Endothelial cell (in vitro differentiated cells): Measurements from ENCODE around the gene URI1. TPM values are rescaled to one million over a fixed set of nuclear protein-coding genes. Genes with fewer than 3 reads are reported as not detected.
A peak's percentile ranks its signal among the peaks of the same experiment; 100 is the strongest.
"Not testable (repeated sequence)": the region's sequence is repeated elsewhere in the genome, so short reads cannot be mapped to it uniquely, and the experiment has no call there.

ENCODE experiments used
- DNase-seq: peaks from one replicate; pipeline ENCODE4 v3.0.0; 2021; ENCODE audit warnings: low spot score
- H3K27ac Mint-ChIP-seq: one replicate; pipeline ENCODE4 v1.8.0; 2021; ENCODE audit warnings: mixed read lengths, inconsistent platforms; ENCODE audit not compliant: unreplicated experiment
- H3K27me3 Mint-ChIP-seq: one replicate; pipeline ENCODE4 v1.8.0; 2021; ENCODE audit warnings: mild to moderate bottlenecking, moderate library complexity, mixed read lengths, inconsistent platforms; ENCODE audit not compliant: unreplicated experiment
- H3K36me3 Mint-ChIP-seq: one replicate; pipeline ENCODE4 v1.8.0; 2021; ENCODE audit warnings: mild to moderate bottlenecking, low read depth, mixed read lengths, inconsistent platforms; ENCODE audit not compliant: unreplicated experiment
- H3K4me1 Mint-ChIP-seq: one replicate; pipeline ENCODE4 v1.8.0; 2021; ENCODE audit warnings: mild to moderate bottlenecking, mixed read lengths, inconsistent platforms; ENCODE audit not compliant: unreplicated experiment
- H3K4me3 Mint-ChIP-seq: one replicate; pipeline ENCODE4 v1.8.0; 2021; ENCODE audit warnings: mild to moderate bottlenecking, mixed read lengths, inconsistent platforms; ENCODE audit not compliant: unreplicated experiment
- H3K9me3 Mint-ChIP-seq: one replicate; pipeline ENCODE4 v1.8.0; 2021; ENCODE audit warnings: mixed read lengths, inconsistent platforms; ENCODE audit not compliant: unreplicated experiment
- CTCF ChIP-seq: fragments of 200-600 bp; sonication (generic); IDR thresholded peaks from one replicate; pipeline ENCODE4 v1.5.0; 2021; ENCODE audit warnings: antibody characterized with exemption; ENCODE audit not compliant: unreplicated experiment
- total RNA-seq: library from RNA; stranded (reverse); fragmentation: NEBNext Ultra II Directional; extraction: Animal tissue kit (Norgen Biotek cat#: 25700); gene quantifications from one replicate; pipeline ENCODE4 v1.2.1, GENCODE V29; 2021; ENCODE audit not compliant: unreplicated experiment

The URI1 gene
- total RNA-seq, 1 donor from 2014 or later: 38.2 TPM

- Mint-ChIP-seq H3K36me3 (no peaks in the 10 kb centered on the region), H3K4me3 (no peak overlapping the region), H3K4me1 (no peaks in the 10 kb centered on the region), H3K27ac (peak overlapping the region; percentile 5), H3K27me3 (no peaks in the 10 kb centered on the region), H3K9me3 (no peaks in the 10 kb centered on the region)
- no peak for TF ChIP-seq CTCF
- no peak for DNase-seq
These were observed 32.8 kb upstream of the URI1 start for GRCh38 chr19:29908963-29909944.

- no peak for TF ChIP-seq CTCF
- Mint-ChIP-seq H3K9me3 (no peaks in the 10 kb centered on the region), H3K4me3 (no peak overlapping the region), H3K36me3 (no peaks in the 10 kb centered on the region), H3K4me1 (no peaks in the 10 kb centered on the region), H3K27me3 (peaks cover 2% of the 10 kb centered on the region), H3K27ac (no peak overlapping the region)
- no peak for DNase-seq
These were observed 27.1 kb upstream of the URI1 start for GRCh38 chr19:29914933-29915332.

GRCh38 chr19:29915832-29916231 lies 26.2 kb upstream of the URI1 start:
- H3K36me3 Mint-ChIP-seq, H3K27ac Mint-ChIP-seq, H3K9me3 Mint-ChIP-seq, H3K27me3 Mint-ChIP-seq, H3K4me1 Mint-ChIP-seq, H3K4me3 Mint-ChIP-seq, DNase-seq: not testable (repeated sequence)

- TF ChIP-seq CTCF: no peak
- no peak for DNase-seq
- Mint-ChIP-seq H3K4me1 (no peaks in the 10 kb centered on the region), H3K27ac (no peak overlapping the region), H3K4me3 (no peak overlapping the region), H3K27me3 (peaks cover 2% of the 10 kb centered on the region), H3K36me3 (no peaks in the 10 kb centered on the region), H3K9me3 (no peaks in the 10 kb centered on the region)
These were observed 24.1 kb upstream of the URI1 start for GRCh38 chr19:29917911-29918310.

- H3K36me3 Mint-ChIP-seq: no peaks in the 10 kb centered on the region
- no peak for TF ChIP-seq CTCF
- no peak overlapping the region for H3K27ac Mint-ChIP-seq
- H3K4me3 Mint-ChIP-seq: no peak overlapping the region
- H3K4me1 Mint-ChIP-seq: no peaks in the 10 kb centered on the region
- H3K27me3 Mint-ChIP-seq: peaks cover 2% of the 10 kb centered on the region
- DNase-seq: no peak
- H3K9me3 Mint-ChIP-seq: no peaks in the 10 kb centered on the region
These were observed 23.1 kb upstream of the URI1 start for GRCh38 chr19:29918891-29919290.
